ENCODE data around the gene CREBBP.

DNA sequence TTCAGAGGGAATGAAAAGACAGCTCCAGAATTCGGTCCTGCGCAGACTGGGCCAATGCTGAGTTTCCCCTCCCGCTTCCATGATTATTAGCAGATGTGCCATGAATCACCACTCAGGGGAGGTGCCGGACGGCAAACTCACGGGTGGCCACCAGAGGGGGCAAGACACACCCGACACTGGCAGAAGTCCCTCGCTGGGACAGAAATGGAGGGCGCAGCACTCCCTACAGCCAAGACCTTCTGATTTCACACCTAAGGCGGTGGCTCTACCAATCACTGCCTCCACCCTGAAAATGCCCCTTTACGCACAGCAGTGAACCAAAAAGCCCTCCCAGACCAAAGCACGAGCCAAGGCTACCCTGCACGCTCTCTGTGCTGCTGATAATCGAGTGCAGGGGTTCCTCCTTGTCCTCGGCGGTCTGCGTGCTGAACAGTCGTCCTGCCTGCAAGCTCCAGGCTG is 190.0 kb downstream of the CREBBP start:
- TF ChIP-seq, protein P1, sequence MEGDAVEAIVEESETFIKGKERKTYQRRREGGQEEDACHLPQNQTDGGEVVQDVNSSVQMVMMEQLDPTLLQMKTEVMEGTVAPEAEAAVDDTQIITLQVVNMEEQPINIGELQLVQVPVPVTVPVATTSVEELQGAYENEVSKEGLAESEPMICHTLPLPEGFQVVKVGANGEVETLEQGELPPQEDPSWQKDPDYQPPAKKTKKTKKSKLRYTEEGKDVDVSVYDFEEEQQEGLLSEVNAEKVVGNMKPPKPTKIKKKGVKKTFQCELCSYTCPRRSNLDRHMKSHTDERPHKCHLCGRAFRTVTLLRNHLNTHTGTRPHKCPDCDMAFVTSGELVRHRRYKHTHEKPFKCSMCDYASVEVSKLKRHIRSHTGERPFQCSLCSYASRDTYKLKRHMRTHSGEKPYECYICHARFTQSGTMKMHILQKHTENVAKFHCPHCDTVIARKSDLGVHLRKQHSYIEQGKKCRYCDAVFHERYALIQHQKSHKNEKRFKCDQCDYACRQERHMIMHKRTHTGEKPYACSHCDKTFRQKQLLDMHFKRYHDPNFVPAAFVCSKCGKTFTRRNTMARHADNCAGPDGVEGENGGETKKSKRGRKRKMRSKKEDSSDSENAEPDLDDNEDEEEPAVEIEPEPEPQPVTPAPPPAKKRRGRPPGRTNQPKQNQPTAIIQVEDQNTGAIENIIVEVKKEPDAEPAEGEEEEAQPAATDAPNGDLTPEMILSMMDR (conservative IDR thresholded peaks at IDR 0.05; ENCODE audit: low read length) = peak; percentile 96
- TF ChIP-seq EZH2phosphoT487 (IDR thresholded peaks at IDR 0.05; ENCODE audit: borderline replicate concordance, low read depth, low read length) = no peak

All from OCI-LY7 (cell line).